NCI-H128 (cell line): ENCODE results near the gene SLC6A9.

Source experiments
- DNase-seq: peaks from one replicate; lab custom pipeline; 2025; ENCODE audit not compliant: unreplicated experiment; lab: John Stamatoyannopoulos, UW

SLC6A9 gene

GRCh38 chr1:44008259-44008658 lies 23.0 kb downstream of the SLC6A9 start:
- no peak for DNase-seq

DNA sequence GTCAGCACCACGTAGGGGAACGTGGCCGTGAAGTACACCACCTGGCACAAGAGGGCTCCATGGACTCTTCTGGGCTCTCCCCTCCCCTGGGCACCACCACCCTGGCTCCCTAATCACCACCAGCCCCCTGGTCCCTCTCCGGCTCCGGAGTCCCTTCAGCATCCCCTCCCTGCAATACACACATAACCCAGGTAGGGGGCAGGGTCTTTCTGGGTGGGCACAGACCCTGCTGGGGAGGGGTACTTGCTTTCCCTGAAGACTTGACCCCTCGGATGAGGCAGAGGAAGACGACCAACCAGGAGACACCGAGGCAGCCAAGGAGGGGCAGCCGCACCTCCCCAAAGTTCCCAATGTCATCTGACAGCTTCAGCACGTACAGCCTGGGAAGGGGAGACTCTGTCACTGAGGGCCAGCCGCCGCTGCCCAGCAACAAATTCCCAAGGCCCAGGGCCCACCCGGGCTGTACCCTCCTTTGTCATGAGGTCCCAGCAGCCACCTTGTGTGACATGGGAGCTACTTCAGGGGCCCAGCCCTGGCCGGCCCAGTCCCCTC lies 28.6 kb downstream of the SLC6A9 start:
- no peak for DNase-seq

DNA sequence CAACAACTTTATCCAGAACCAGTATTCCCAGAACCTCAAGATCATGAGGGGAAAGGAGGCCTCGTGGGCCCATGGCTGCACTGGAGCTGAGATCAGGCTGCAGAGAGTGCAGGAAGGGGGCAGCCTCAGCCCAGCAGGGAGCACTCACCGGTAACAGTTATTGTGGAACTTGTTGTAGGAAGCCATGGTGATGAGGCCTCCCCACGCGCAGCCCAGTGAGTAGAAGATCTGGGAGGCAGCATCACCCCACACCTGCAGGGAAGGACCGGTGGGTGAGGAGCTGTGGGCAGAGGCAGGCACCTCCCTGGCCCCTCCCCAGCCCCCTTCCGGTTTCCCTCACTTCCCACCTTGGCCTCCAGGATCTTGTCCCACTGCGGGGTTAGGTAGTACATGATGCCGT lies 29.1 kb downstream of the SLC6A9 start:
- DNase-seq, result no peak

GRCh38 chr1:44000122-44000665 lies 31.1 kb downstream of the SLC6A9 start:
- DNase-seq, result no peak

DNA sequence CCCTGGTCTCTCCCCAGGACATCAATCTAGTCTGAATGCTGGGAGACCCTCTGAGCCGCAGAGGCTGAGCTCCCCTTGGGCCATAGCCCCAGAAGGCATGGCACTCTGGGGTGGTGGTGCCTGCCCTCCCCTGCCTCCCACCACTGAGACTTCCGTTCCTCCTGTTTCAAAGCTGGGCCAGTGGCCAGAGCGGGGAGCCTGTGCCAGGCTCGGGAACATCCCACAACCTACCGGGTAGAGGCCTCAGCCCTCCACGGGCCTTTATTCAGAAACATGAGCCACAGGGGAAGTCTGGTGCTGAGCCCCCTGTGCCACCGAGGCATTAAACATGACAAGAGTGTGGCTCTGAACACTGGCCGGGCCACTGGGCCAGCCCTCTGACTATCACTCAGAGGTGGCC lies 31.8 kb downstream of the SLC6A9 start:
- no peak for DNase-seq

DNA sequence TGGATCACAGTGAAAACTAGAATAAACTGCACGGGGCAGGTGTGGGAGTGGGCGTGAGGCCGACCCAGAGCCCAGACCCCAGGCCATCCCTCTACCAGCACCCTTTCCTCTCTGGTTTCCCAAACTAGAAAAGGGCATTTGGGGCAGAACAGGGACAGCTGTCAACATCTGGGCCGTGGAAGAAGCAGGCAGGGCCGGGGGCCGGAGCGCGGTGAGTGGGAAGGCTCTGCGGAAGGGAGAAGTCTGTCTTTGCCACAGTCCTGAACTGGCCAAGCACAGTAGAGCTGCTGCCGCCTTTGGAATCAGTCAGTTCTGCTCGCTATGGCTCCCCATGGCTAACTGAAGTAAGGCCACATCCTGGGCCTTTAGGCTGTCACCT lies 33.3 kb downstream of the SLC6A9 start:
- no peak for DNase-seq

DNA sequence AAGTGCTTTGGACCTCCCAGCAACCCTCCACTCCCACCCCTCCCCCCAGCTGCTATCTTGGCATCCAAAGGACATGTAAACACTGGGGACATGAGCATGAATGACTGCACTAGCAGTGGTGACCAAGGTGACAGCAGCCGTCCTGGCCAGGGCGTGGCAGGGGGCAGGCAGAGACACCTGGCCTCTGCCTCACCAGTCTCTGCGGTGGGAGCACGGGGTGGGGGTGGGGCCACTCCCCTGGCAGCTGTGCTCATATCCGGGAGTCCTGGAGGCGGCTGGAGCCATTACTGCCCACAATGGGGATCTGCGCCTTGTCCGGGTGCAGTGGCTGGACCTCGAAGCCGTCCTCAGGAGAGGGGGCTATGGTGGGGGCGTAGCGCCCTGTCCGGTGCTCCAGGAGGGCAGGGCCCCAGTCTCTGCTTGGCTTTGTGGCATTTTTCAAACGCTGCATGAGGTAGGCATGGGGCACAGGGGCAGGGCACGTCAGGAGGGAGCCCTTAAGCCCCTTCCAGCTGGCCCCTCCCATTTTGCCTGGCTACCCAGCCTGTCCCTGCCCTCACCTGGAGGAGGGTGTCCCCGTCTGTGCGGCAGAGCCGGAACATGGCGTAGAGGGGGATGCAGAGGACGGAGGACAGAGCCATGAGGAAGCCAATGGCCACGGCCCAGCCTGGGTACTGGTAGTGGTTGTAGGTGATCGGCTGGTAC lies 33.8 kb downstream of the SLC6A9 start:
- DNase-seq, result no peak

GRCh38 chr1:43996733-43997115 lies 34.5 kb downstream of the SLC6A9 start:
- no peak for DNase-seq

DNA sequence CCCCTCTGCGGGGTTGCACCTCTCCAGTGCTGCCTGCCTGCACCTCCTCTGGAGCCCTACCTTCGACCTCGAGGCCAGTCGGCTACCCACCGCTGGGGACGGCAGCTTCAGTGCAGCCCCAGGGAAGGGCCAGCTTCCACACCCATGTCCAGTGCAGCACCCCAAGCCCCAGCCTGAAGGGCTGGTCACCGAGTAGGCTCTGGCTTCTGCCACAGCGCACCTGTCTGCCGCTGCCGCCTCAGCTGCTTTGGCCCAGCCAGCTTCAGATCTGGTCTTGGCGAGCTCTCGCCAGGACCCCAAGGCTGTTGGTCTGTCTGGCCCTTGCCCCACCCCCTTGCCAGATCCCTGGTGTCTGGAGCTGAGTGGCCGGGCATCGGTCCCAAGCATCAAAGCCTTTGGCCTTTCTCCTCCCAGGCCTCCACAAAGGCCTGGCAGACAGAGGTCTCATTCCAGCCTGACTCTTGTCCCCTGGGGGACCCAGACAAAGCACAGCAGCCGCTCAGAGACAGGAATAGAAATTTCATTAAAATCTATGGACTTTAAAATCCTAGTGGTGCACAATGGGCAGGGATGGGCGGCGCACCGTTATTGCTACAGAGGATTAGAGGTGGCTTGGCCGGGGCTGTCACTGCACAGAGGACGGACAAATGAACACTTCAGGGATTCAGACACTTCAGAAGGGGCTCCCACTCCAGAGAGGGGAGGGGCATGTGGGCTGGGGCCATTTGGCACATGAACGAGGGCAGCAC lies 35.1 kb downstream of the SLC6A9 start:
- DNase-seq, result no peak

DNA sequence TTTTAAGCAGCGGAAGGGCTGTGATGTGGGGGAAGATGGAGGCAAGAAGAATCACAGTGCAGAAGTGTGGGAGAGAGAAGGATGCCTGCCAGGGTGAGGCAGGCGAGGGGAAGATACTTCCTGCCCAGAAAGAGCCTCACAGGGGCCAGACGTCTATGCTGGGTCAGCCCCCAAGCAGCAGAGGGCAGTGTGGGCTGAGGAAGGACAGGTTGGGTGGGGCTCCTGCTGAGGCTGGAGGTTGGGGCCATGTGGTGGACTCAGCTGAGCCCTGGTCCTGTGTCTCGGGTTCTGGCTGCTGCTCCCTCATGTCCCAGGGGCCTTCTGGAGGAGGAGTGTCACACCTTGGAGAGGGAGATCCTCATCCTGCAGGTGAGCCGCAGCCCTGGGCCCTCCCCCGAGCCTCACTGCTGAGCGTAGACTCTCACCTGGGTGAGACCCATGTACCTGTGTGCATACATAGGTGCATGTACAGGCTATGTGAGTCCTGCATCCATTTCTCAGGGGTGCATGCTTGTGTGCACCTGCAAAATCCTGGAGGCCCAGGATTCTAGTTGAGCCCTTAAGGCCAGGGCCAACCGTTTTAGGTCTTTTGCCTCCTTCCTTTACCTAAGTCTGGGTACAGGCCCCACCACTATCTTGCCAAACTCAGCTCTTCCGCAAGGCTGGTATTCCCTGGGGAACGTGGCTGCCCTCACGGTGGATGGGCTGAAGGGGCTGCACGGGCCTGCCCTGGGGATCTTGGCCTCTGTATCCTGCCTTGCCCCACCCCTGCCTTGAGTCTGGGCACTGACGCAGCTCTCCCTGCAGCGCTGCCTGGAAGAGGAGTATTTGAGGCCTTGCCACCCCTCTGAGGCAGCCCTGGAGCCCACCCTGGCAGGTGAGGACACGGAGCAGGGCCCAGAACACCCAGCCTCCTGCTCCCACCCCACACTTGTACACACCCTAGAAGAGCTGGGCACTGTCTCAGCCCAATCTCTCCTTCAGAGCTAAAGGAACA lies 36.2 kb downstream of the SLC6A9 start:
- no peak for DNase-seq

GRCh38 chr1:43994071-43994470 lies 37.2 kb downstream of the SLC6A9 start:
- DNase-seq, result no peak

GRCh38 chr1:43993206-43993914 lies 37.9 kb downstream of the SLC6A9 start:
- DNase-seq, result no peak

DNA sequence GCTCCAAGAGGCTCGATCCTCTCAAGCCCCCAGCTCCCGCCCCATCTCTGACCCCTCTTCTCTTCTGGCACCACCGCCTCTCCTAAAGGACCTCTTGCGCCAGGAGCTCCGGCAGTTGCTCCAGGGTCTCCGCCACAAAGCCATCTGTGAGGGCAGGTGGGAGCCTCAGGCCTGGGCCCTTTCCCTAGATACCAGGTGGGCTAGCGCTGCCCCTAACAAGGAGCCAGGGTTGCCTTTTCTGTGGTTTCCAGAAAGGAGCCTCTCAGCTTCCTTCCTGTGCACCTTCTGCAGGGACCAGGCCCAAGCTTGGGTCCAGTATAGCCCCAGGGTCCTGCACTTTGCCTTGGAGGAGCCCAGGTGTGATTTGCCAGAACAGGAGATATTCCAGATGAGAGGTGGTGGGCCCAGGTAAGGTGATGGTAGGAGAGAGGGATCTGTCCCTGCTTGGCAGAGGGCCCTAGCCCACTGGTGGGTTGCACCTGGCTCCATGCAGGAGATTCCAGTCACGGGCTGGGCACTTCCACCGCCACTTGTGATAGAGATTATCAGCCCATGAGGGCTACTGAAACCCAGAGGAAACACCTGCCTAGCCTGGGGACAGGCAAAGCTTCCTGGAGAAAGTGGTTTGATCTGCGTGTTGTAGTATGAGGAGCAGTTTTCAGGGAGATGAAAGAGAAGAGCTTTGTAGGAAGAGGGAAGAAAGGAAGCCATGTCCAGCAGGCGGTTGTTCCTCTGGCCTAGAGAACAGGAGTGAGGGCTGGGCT lies 38.8 kb downstream of the SLC6A9 start:
- DNase-seq, result no peak

GRCh38 chr1:43991476-43992231 lies 39.6 kb downstream of the SLC6A9 start, which contains the start of gene CCDC24:
Gene CCDC24 (plus strand): TSS chr1:43991599. CDS start chr1:43991879, 280 bp downstream.
- peak; percentile 50 for DNase-seq

GRCh38 chr1:43991200-43991475 lies 40.1 kb downstream of the SLC6A9 start:
- no peak for DNase-seq

DNA sequence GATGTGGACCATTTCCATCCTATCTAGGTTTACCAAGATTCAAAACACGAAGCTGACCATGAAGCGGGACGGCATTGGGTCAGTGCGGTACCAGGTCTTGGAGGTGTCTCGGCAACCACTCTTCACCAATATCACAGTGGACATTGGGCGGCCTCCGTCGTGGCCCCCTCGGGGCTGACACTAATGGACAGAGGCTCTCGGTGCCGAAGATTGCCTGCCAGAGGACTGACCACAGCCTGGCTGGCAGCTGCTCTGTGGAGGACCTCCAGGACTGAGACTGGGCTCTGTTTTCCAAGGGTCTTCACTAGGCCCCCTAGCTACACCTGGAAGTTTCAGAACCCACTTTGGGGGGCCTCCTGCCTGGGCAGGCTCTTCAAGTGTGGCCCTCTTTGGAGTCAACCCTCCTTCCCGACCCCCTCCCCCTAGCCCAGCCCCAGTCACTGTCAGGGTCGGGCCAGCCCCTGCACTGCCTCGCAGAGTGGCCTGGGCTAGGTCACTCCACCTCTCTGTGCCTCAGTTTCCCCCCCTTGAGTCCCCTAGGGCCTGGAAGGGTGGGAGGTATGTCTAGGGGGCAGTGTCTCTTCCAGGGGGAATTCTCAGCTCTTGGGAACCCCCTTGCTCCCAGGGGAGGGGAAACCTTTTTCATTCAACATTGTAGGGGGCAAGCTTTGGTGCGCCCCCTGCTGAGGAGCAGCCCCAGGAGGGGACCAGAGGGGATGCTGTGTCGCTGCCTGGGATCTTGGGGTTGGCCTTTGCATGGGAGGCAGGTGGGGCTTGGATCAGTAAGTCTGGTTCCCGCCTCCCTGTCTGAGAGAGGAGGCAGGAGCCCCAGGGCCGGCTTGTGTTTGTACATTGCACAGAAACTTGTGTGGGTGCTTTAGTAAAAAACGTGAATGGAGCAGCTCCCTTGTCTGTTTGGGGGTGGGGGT lies 40.7 kb downstream of the SLC6A9 start:
- no peak for DNase-seq

DNA sequence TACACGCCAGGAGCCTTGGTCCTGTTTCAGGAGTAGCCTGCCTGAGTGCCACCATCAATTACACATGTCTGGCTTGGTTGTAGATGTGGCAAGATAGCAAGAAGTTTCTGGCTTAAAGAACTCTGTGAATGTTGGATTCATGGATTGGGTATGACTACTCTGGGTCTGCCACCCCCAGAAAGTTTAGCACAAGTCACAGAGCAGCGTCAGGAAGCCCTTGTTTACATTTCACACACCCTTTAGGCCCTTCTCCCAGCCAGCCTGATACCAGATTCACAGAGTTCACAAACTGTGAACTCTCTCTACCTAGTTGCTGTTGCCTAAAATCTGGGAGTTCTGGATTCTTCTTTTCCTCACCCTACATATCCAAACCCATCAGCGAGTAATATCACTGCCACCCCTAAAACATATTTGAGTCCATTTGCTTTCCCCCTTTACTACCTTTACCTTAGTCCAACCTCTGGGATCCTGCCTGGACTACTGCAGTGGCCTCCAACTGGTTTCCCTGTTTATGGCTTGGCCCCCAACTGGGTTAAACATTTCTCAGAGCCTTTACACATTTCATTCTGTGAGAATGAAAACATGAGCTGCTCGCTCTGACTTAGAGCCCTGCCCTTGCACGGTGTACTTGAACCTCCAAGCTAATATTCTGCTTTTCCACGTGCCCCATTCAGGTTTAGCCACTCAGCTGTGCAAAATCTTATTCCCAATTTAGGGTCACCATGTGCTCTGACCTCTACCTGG lies 43.9 kb downstream of the SLC6A9 start:
- no peak for DNase-seq
